Upper lobe of right lung (tissue), 1 donor: ENCODE results near the gene PRKCB. TPM values are rescaled to one million over a fixed set of nuclear protein-coding genes. Genes with fewer than 3 reads are reported as not detected.

Experiments
- ATAC-seq: fragments of 200-7000 bp; cut with Tn5 transposase; one replicate; pipeline ENCODE4 v1.9.1; 2020; ENCODE audit warnings: mild to moderate bottlenecking, moderate library complexity
- DNase-seq: peaks from one replicate; pipeline ENCODE4 v3.0.0-alpha.2; 2020
- H3K27ac ChIP-seq: fragments of 200-600 bp; one replicate; pipeline ENCODE4 v1.8.0; 2022
- H3K27me3 ChIP-seq: fragments of 200-600 bp; one replicate; pipeline ENCODE4 v1.8.0; 2022; ENCODE audit warnings: mild to moderate bottlenecking
- H3K36me3 ChIP-seq: fragments of 200-600 bp; one replicate; pipeline ENCODE4 v1.8.0; 2022
- H3K4me1 ChIP-seq: fragments of 200-600 bp; one replicate; pipeline ENCODE4 v1.8.0; 2022
- H3K4me3 ChIP-seq: fragments of 200-600 bp; one replicate; pipeline ENCODE4 v1.8.0; 2022; ENCODE audit warnings: mild to moderate bottlenecking
- H3K9me3 ChIP-seq: fragments of 200-600 bp; one replicate; pipeline ENCODE4 v1.8.0; 2022
- CTCF ChIP-seq: fragments of 200-600 bp; IDR thresholded peaks from one replicate; pipeline ENCODE4 v1.8.0; 2022; ENCODE audit warnings: antibody characterized with exemption
- intact Hi-C: fragments of 100-400 bp; cut with DNase I; formaldehyde crosslinking; loops from one replicate; pipeline ENCODE4 v1.11.0; 2022
- total RNA-seq: library from RNA; stranded (reverse); fragmentation: NEBNext Ultra II Directional; extraction: Animal tissue kit (Norgen Biotek cat#: 25700); gene quantifications from one replicate; pipeline ENCODE4 v1.2.1, GENCODE V29; 2021
- donor health status: DM: no; HTN: yes; CAD: no; lungs with severe emphysema.

Gene PRKCB
- total RNA-seq, 1 donor from 2014 or later = 25.2 TPM

- Histone ChIP-seq H3K27me3 (no peaks in the 10 kb centered on the region), H3K36me3 (no peaks in the 10 kb centered on the region), H3K4me1 (no peaks in the 10 kb centered on the region), H3K9me3 (no peaks in the 10 kb centered on the region), H3K27ac (no peak overlapping the region), H3K4me3 (no peak overlapping the region)
- no peak for TF ChIP-seq CTCF
- DNase-seq = no peak
- intact Hi-C loops = no loop called here
- ATAC-seq = no peak
Observed at GRCh38 chr16:23987443-23987842, 151.7 kb downstream of the PRKCB start.

- H3K27ac ChIP-seq = no peak overlapping the region
- no peaks in the 10 kb centered on the region for H3K9me3 ChIP-seq
- H3K4me1 ChIP-seq = no peaks in the 10 kb centered on the region
- intact Hi-C loops = no loop called here
- H3K27me3 ChIP-seq = no peaks in the 10 kb centered on the region
- ATAC-seq (no peak), DNase-seq (no peak)
- H3K36me3 ChIP-seq = no peaks in the 10 kb centered on the region
- TF ChIP-seq CTCF = no peak
- H3K4me3 ChIP-seq = no peak overlapping the region
Observed at GRCh38 chr16:23990507-23990906, 154.7 kb downstream of the PRKCB start.

- ATAC-seq = no peak
- Histone ChIP-seq H3K36me3 (no peaks in the 10 kb centered on the region), H3K9me3 (no peaks in the 10 kb centered on the region), H3K27me3 (no peaks in the 10 kb centered on the region), H3K4me3 (no peak overlapping the region), H3K4me1 (no peaks in the 10 kb centered on the region), H3K27ac (no peak overlapping the region)
- no peak for DNase-seq
- TF ChIP-seq CTCF = no peak
- intact Hi-C loops = no loop called here
Observed at GRCh38 chr16:23991066-23991465, 155.3 kb downstream of the PRKCB start.

- intact Hi-C loops = no loop called here
- H3K4me1 ChIP-seq = no peaks in the 10 kb centered on the region
- no peaks in the 10 kb centered on the region for H3K27me3 ChIP-seq
- H3K4me3 ChIP-seq = no peak overlapping the region
- DNase-seq (no peak), ATAC-seq (no peak)
- H3K27ac ChIP-seq = no peak overlapping the region
- TF ChIP-seq CTCF = no peak
- no peaks in the 10 kb centered on the region for H3K9me3 ChIP-seq
- H3K36me3 ChIP-seq = no peaks in the 10 kb centered on the region
Observed at GRCh38 chr16:23994615-23995014, 158.8 kb downstream of the PRKCB start.

GRCh38 chr16:23996258-23996955 lies 160.6 kb downstream of the PRKCB start:
- H3K27ac ChIP-seq = no peak overlapping the region
- H3K4me3 ChIP-seq = no peak overlapping the region
- no peaks in the 10 kb centered on the region for H3K36me3 ChIP-seq
- ATAC-seq = no peak
- intact Hi-C loops = no loop called here
- no peaks in the 10 kb centered on the region for H3K4me1 ChIP-seq
- TF ChIP-seq CTCF = no peak
- DNase-seq = no peak
- H3K27me3 ChIP-seq = no peaks in the 10 kb centered on the region
- H3K9me3 ChIP-seq = no peaks in the 10 kb centered on the region

GRCh38 chr16:23998771-23999170 lies 163.0 kb downstream of the PRKCB start:
- DNase-seq (no peak), ATAC-seq (no peak)

More at GRCh38 chr16:23998771-23999170, 163.0 kb downstream of the PRKCB start:
- Histone ChIP-seq H3K9me3 (no peaks in the 10 kb centered on the region), H3K4me3 (no peak overlapping the region), H3K36me3 (no peaks in the 10 kb centered on the region), H3K27me3 (no peaks in the 10 kb centered on the region), H3K4me1 (no peaks in the 10 kb centered on the region), H3K27ac (no peak overlapping the region)
- no peak for TF ChIP-seq CTCF
- intact Hi-C loops = no loop called here
